Colonic mucosa (tissue), 4 donors: ENCODE measurements around the gene TIAM1. TPM values are rescaled to one million over a fixed set of nuclear protein-coding genes. Genes with fewer than 3 reads are reported as not detected.
A peak's percentile ranks its signal among the peaks of the same experiment; 100 is the strongest.

Experiments
- DNase-seq: peaks from one replicate; pipeline ENCODE4 v3.0.0-alpha.2; 2020
- H3K27ac ChIP-seq: fragments of 200-600 bp; one replicate; pipeline ENCODE4 v1.8.0; 2021
- H3K27me3 ChIP-seq: fragments of 200-600 bp; one replicate; pipeline ENCODE4 v1.8.0; 2021
- H3K36me3 ChIP-seq: fragments of 200-600 bp; one replicate; pipeline ENCODE4 v1.8.0; 2021
- H3K4me1 ChIP-seq: fragments of 200-600 bp; one replicate; pipeline ENCODE4 v1.8.0; 2021; ENCODE audit warnings: mild to moderate bottlenecking
- H3K4me3 ChIP-seq: fragments of 200-600 bp; one replicate; pipeline ENCODE4 v1.8.0; 2021
- H3K9ac ChIP-seq, 2 donors: one replicate each; pipeline ENCODE4 v1.7.0; 2013; ENCODE audit warnings: control low read depth in 2 of 2, low read depth in 2 of 2, low read length in 2 of 2
- H3K9me3 ChIP-seq: fragments of 200-600 bp; one replicate; pipeline ENCODE4 v1.8.0; 2021
- CTCF ChIP-seq: fragments of 200-600 bp; IDR thresholded peaks from one replicate; pipeline ENCODE4 v1.8.0; 2022; ENCODE audit warnings: antibody characterized with exemption, mild to moderate bottlenecking
- intact Hi-C: fragments of 100-400 bp; cut with DNase I; formaldehyde crosslinking; loops from one replicate; pipeline ENCODE4 v1.14.1; 2022
- total RNA-seq, 2 donors: library from RNA; stranded (reverse); fragmentation: NEBNext Ultra II Directional in 1 of 2; extraction: Animal tissue kit (Norgen Biotek cat#: 25700) in 1 of 2; gene quantifications; one replicate each; pipeline ENCODE4 v1.2.1, GENCODE V29; 2021
- donor health status: healthy.
- donor health status: DM: no; HTN: no; CAD: no.
- donor health status: DM: no; HTN: no; CAD: no.

Gene TIAM1
- total RNA-seq, 2 donors from 2014 or later = 5.7 to 5.8 TPM

DNA sequence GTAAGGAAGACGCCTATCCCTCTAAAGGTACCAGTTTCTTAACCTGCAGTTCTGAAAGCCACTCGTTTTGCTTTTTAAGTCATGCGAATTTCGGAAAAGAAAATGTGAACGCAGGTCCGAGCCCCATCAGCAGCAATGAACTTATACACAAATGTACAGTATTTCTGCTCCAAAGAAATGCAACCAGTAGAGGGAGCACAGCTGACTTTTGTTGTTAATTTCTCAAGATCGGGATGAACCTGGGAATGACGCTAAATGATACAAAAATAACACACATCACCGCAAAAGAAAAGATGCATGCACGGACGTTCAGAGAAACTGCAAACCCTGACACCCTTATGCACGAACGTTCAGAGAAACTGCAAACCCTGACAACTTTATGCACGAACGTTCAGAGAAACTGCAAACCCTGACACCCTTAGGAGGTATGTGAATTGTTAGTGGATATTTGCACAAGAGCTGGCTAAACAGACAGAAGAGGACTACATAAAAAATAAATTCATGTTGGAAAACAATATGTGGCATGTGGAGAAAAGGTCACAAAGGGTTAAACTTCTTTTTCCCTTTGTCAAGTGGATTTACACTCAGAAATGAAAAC, 3.5 kb upstream of the TIAM1 start:
- Histone ChIP-seq H3K4me1 (no peaks in the 10 kb centered on the region), H3K9ac (no peak overlapping the region), H3K9me3 (no peaks in the 10 kb centered on the region), H3K4me3 (no peak overlapping the region), H3K36me3 (no peaks in the 10 kb centered on the region), H3K27me3 (no peaks in the 10 kb centered on the region), H3K27ac (no peak overlapping the region)
- peak; percentile 30 for TF ChIP-seq CTCF
- intact Hi-C loops = loop anchor here (5.0 kb wide), 1 partner anchor 230 kb away; no protein-coding TSS in a partner anchor
- no peak for DNase-seq

DNA sequence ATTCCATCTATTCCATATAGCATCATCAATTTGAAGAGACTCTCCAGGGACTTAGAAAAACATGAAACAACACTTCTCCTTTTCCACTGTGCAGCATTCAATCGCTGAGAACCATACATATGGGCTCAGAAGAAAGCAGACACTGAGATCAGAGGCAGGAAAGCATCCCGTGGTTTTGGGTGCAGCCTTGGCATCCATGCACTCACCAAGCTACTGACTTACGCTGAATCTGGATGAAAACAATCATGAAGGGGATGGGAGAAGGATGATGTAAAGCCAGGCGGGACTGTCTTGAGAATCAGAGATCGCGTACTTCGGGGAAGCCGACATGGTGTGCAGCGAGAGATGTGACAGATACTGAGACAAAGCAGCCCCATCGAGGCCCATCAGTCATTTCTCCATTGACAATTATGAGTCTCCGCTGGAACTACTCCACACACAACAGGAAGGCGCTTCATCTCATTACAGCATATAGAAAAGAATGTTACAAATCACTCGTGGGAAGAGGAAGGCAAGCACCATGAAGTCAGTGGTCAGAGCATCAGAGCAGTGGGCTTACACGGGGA, 2.3 kb upstream of the TIAM1 start:
- H3K4me3 ChIP-seq = no peak overlapping the region
- H3K27me3 ChIP-seq = no peaks in the 10 kb centered on the region
- no peaks in the 10 kb centered on the region for H3K9me3 ChIP-seq
- no peaks in the 10 kb centered on the region for H3K4me1 ChIP-seq
- no peak for DNase-seq
- TF ChIP-seq CTCF = no peak
- no peak overlapping the region for H3K27ac ChIP-seq
- no peaks in the 10 kb centered on the region for H3K36me3 ChIP-seq
- intact Hi-C loops = loop anchor here (5.0 kb wide), 1 partner anchor 231 kb away; no protein-coding TSS in a partner anchor
- no peak overlapping the region for H3K9ac ChIP-seq

DNA sequence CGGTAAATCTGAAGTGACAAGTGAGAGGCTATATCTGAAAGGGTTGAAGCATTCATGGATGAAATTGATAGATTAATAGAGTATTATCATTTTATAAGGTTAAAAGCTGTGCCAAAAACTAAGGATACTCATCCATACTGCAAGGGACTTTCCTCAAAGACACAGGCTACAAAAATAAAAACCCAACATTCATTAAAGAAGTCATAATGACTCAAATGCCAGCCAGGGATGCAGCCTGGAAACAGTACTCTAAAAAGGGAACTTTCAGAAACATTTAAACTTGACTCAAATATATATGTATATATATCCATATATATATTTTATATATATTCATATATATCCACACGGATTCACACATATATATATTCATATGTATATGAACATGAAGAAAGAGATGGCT, 1.1 kb upstream of the TIAM1 start:
- TF ChIP-seq CTCF = no peak
- Histone ChIP-seq H3K27ac (no peak overlapping the region), H3K4me3 (no peak overlapping the region), H3K36me3 (no peaks in the 10 kb centered on the region), H3K27me3 (no peaks in the 10 kb centered on the region), H3K9ac (no peak overlapping the region), H3K4me1 (no peaks in the 10 kb centered on the region), H3K9me3 (no peaks in the 10 kb centered on the region)
- no peak for DNase-seq
- intact Hi-C loops = loop anchor here (5.0 kb wide), 1 partner anchor 232 kb away; no protein-coding TSS in a partner anchor

DNA sequence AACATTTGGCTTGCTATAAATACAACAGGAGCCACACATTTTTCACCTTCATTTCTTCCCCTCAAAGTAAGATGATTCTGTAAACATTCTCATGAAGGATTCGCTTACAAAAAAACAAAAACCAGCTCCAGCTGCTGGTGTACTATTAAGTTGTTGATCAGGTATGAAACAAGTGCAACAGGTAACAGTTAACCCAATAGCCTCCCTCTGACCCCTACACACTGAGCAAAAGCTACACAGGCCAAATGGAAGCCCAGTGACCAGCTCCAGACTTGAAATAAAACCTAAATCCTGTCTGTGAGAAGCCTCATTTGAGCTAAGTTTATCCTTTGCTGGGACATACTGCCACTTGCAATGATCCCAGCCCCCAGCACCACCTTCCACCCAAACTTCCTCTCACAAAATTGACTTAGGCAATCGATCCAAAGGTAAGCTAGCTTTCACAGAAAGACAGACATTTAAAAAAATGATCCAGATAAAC, 991 bp downstream of the TIAM1 start:
- Histone ChIP-seq H3K9ac (no peak overlapping the region), H3K27ac (no peak overlapping the region), H3K27me3 (no peaks in the 10 kb centered on the region), H3K4me3 (peak overlapping the region; percentile 28), H3K4me1 (no peaks in the 10 kb centered on the region), H3K9me3 (no peaks in the 10 kb centered on the region), H3K36me3 (no peaks in the 10 kb centered on the region)
- no peak for TF ChIP-seq CTCF
- intact Hi-C loops = no loop called here
- no peak for DNase-seq

GRCh38 chr21:31342348-31342747, 1.7 kb downstream of the TIAM1 start:
- Histone ChIP-seq H3K4me1 (no peaks in the 10 kb centered on the region), H3K4me3 (no peak overlapping the region), H3K27ac (no peak overlapping the region), H3K9me3 (no peaks in the 10 kb centered on the region), H3K27me3 (no peaks in the 10 kb centered on the region), H3K9ac (no peak overlapping the region), H3K36me3 (no peaks in the 10 kb centered on the region)
- TF ChIP-seq CTCF = no peak
- no peak for DNase-seq
- intact Hi-C loops = no loop called here
